Neutrophil (primary cell): ENCODE results near the gene CDKN2B-AS1.

Experiments
- H3K27ac ChIP-seq: fragments of 200-600 bp; sonication (generic); 2 replicates; pipeline ENCODE4 v1.5.1; 2016; ENCODE audit warnings: mild to moderate bottlenecking, moderate library complexity
- H3K27me3 ChIP-seq: fragments of 200-600 bp; sonication (generic); 2 replicates; pipeline ENCODE4 v1.6.0; 2016; ENCODE audit warnings: mild to moderate bottlenecking
- H3K36me3 ChIP-seq: fragments of 200-600 bp; sonication (generic); 2 replicates; pipeline ENCODE4 v1.5.1; 2017
- H3K4me1 ChIP-seq, 2 experiments: fragments of 200-600 bp in 1 of 2; sonication (generic) in 1 of 2; 1 replicate in 1 of 2; 2 replicates in 1 of 2; pipeline versions ENCODE4 v1.5.1 to v1.6.1; 2013 to 2016; ENCODE audit warnings: low read depth in 1 of 2, low read length in 1 of 2, mild to moderate bottlenecking in 1 of 2, moderate library complexity in 1 of 2; ENCODE audit not compliant: control insufficient read depth in 1 of 2, insufficient read depth in 1 of 2
- H3K4me3 ChIP-seq, 2 experiments: fragments of 200-600 bp in 1 of 2; sonication (generic) in 1 of 2; 1 replicate in 1 of 2; 2 replicates in 1 of 2; pipeline ENCODE4 v1.5.1; 2013 to 2016; ENCODE audit warnings: low read depth in 1 of 2, low read length in 1 of 2, mild to moderate bottlenecking in 1 of 2, moderate library complexity in 1 of 2
- H3K9me3 ChIP-seq: fragments of 200-600 bp; sonication (generic); 2 replicates; pipeline ENCODE4 v1.5.1; 2016
- CTCF ChIP-seq: fragments of 200-600 bp; sonication (generic); IDR thresholded peaks from 2 replicates; pipeline ENCODE4 v1.5.1; 2016; ENCODE audit warnings: antibody characterized with exemption

The CDKN2B-AS1 gene

GRCh38 chr9:22031655-22032411 is 37.2 kb downstream of the CDKN2B-AS1 start:
- Histone ChIP-seq H3K27ac (no peak overlapping the region), H3K9me3 (no peaks in the 10 kb centered on the region), H3K4me3 (no peak overlapping the region), H3K27me3 (no peaks in the 10 kb centered on the region), H3K4me1 (peaks cover 3 to 8% of the 10 kb centered on the region in 2 experiments), H3K36me3 (no peaks in the 10 kb centered on the region)
- TF ChIP-seq CTCF: no peak

DNA sequence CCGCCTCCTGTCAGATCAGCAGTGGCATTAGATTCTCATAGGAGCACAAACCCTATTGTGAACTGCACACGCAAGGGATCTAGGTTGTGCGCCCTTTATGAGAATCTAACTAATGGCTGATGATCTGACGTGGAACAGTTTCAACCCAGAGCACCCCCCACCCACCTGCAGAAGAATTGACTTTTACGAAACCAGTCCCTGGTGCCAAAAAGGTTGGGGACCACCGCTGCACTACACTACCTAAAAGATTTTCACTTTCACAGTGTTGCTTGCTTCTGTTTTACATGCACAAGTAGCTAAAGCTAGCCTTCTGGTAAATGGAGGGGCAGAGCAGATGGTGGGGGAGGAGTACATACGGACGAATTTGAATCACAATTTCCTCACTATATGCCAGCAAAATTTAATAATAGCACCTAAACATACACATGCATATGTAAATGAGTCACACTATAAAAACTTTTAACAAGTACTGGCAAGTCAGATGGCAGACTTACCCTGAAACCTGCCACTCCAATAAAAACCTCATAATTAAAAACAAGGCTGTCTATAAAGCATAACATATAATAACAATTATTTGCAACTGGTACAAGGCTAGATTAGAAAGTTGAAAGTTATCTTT is 38.5 kb downstream of the CDKN2B-AS1 start:
- Histone ChIP-seq H3K9me3 (no peaks in the 10 kb centered on the region), H3K27ac (no peak overlapping the region), H3K4me1 (peaks cover 3 to 14% of the 10 kb centered on the region in 2 experiments), H3K36me3 (no peaks in the 10 kb centered on the region), H3K4me3 (no peak overlapping the region), H3K27me3 (no peaks in the 10 kb centered on the region)
- no peak for TF ChIP-seq CTCF

DNA sequence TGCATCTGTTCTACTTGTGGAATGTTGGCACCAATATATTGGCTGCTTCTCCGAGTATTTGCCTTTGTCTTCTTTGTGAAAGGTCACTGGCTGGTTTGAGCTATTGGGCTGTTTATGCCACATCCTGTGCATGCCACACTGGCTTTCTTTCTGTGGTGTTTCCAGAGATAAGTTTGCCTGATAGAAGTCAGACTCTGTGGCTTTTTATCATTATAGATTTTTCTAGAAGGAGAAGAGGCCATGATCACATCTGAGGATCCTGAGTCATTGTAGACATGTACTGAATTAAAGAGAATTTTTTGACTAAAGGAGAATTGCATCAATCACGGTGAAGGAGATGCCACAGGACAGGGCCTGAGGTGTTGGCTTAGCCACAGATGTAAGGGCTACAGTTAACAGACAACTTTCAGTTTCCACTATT is 41.0 kb downstream of the CDKN2B-AS1 start:
- H3K9me3 ChIP-seq: no peaks in the 10 kb centered on the region
- no peak overlapping the region for H3K4me3 ChIP-seq
- no peaks in the 10 kb centered on the region for H3K36me3 ChIP-seq
- no peaks in the 10 kb centered on the region for H3K27me3 ChIP-seq
- H3K27ac ChIP-seq: no peak overlapping the region
- H3K4me1 ChIP-seq: peaks cover 0 to 9% of the 10 kb centered on the region in 2 experiments
- no peak for TF ChIP-seq CTCF

DNA sequence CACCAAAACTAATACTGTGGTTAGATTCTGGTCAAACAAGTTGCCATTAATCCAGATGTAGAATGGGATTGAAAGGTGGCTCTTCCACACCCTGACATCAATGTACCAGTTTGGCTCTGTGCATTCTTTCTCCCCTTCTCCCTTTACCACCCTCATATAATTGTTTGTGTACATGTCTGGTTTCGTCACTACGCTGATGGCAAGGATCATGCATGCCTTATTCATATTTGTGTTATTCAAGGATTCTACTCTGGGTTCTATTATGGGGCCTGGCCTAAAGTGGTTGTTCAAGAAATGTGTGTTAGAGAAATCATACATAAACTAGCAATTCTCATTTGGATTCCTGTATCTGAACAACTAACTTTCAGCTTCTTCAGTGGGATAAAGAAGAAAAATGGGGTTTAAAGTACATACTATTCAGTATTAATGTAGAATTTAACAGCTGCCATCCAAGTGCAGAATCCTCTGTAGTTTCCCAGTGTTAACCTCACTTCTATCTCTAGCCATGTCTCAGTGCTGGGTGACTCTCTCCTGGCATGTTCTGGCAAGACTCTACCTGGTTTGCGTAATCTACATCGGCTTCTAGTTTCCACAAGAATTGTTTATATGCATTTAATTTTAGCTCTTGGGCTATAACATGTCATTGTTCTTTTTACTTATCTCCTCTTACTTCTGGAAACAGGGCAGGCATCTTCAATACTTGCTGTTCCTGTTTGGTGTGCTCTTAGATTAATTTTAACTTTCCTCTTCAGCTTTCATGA is 42.5 kb downstream of the CDKN2B-AS1 start:
- Histone ChIP-seq H3K4me1 (peaks cover 0 to 9% of the 10 kb centered on the region in 2 experiments), H3K27ac (no peak overlapping the region), H3K9me3 (no peaks in the 10 kb centered on the region), H3K36me3 (no peaks in the 10 kb centered on the region), H3K4me3 (no peak overlapping the region), H3K27me3 (peaks cover 10% of the 10 kb centered on the region)
- TF ChIP-seq CTCF: no peak

GRCh38 chr9:22037954-22038690 is 43.5 kb downstream of the CDKN2B-AS1 start:
- TF ChIP-seq CTCF: no peak
- H3K4me1 ChIP-seq: peaks cover 0 to 9% of the 10 kb centered on the region in 2 experiments

More at GRCh38 chr9:22037954-22038690, 43.5 kb downstream of the CDKN2B-AS1 start:
- H3K27ac ChIP-seq: no peak overlapping the region
- H3K4me3 ChIP-seq: no peak overlapping the region
- H3K27me3 ChIP-seq: peaks cover 17% of the 10 kb centered on the region
- H3K9me3 ChIP-seq: no peaks in the 10 kb centered on the region
- H3K36me3 ChIP-seq: no peaks in the 10 kb centered on the region
